ENCODE results near the gene C4BPA.

The C4BPA gene

GRCh38 chr1:207191061-207191460 is 87.0 kb downstream of the C4BPA start:
- no peak for DNase-seq (ENCODE audit: low spot score)

GRCh38 chr1:207191776-207192175 is 87.7 kb downstream of the C4BPA start:
- DNase-seq (ENCODE audit: low spot score), result no peak

GRCh38 chr1:207194197-207194596 is 90.2 kb downstream of the C4BPA start:
- no peak for DNase-seq (ENCODE audit: low spot score)

Data from HuH-7.5 (cell line).